ENCODE data around the gene ADORA3.

Gene ADORA3

GRCh38 chr1:111461765-111462164 is 41.7 kb downstream of the ADORA3 start:
- no peak for TF ChIP-seq CTCF (IDR thresholded peaks at IDR 0.05; ENCODE audit: low read depth, low read length)
- no peak for DNase-seq (ENCODE audit: extremely low read depth, low read depth)

GRCh38 chr1:111455642-111456031 is 47.8 kb downstream of the ADORA3 start:
- DNase-seq (ENCODE audit: extremely low read depth, low read depth), result no peak
- no peak for TF ChIP-seq CTCF (IDR thresholded peaks at IDR 0.05; ENCODE audit: low read depth, low read length)

- TF ChIP-seq CTCF (IDR thresholded peaks at IDR 0.05; ENCODE audit: low read depth, low read length), result no peak
Observed at GRCh38 chr1:111454859-111455641, 48.4 kb downstream of the ADORA3 start.

GRCh38 chr1:111453706-111454105 is 49.7 kb downstream of the ADORA3 start:
- DNase-seq (ENCODE audit: extremely low read depth, low read depth), result no peak
- no peak for TF ChIP-seq CTCF (IDR thresholded peaks at IDR 0.05; ENCODE audit: low read depth, low read length)

More at GRCh38 chr1:111454859-111455641, 48.4 kb downstream of the ADORA3 start:
- no peak for DNase-seq (ENCODE audit: extremely low read depth, low read depth)

GRCh38 chr1:111452581-111452980 is 50.9 kb downstream of the ADORA3 start:
- no peak for DNase-seq (ENCODE audit: extremely low read depth, low read depth)
- no peak for TF ChIP-seq CTCF (IDR thresholded peaks at IDR 0.05; ENCODE audit: low read depth, low read length)

GRCh38 chr1:111450185-111450584 is 53.2 kb downstream of the ADORA3 start:
- no peak for TF ChIP-seq CTCF (IDR thresholded peaks at IDR 0.05; ENCODE audit: low read depth, low read length)

GRCh38 chr1:111449703-111450017 is 53.8 kb downstream of the ADORA3 start:
- TF ChIP-seq CTCF (IDR thresholded peaks at IDR 0.05; ENCODE audit: low read depth, low read length), result no peak
- DNase-seq (ENCODE audit: extremely low read depth, low read depth), result no peak

More at GRCh38 chr1:111450185-111450584, 53.2 kb downstream of the ADORA3 start:
- no peak for DNase-seq (ENCODE audit: extremely low read depth, low read depth)
